ENCODE data around the gene ULBP2.
"Not testable (repeated sequence)": the region's sequence is repeated elsewhere in the genome, so short reads cannot be mapped to it uniquely, and the experiment has no call there.

The ULBP2 gene

DNA sequence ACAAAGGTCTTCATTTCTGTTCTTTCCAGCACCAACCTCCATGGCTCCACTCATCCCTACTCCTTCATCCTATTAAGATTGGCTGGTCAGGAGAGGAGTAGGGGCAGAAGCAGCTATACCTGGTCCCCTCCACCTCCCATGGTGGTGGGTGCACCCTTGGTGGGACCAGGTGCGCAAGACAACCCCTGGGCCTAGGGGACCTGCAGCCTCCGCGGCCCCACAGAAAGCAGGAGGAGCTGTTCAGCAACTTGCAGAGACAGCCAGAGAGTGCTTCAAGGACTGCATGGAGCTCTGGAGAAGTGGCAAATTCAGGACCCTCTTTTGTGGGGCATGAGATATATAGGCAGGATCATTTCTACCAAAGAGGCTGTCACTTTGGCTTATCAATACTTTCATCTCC, 9.8 kb downstream of the ULBP2 start:
- H3K27me3 ChIP-seq (ENCODE audit: low read depth, low read length) = peaks cover 45% of the 10 kb centered on the region
- H4K20me1 ChIP-seq (ENCODE audit: insufficient read depth, low read length) = no peaks in the 10 kb centered on the region
- H3K4me1 ChIP-seq (ENCODE audit: low read length) = no peaks in the 10 kb centered on the region
- no peak overlapping the region for H3K4me2 ChIP-seq (ENCODE audit: low read length)
- H3K27ac ChIP-seq (ENCODE audit: low read length) = no peak overlapping the region
- no peak overlapping the region for H2AFZ ChIP-seq (ENCODE audit: low read depth, low read length)
- H3K9ac ChIP-seq (ENCODE audit: low read length) = no peak overlapping the region
- H3K9me3 ChIP-seq (ENCODE audit: insufficient read depth, low read length) = no peaks in the 10 kb centered on the region
- TF ChIP-seq EZH2phosphoT487 (IDR thresholded peaks at IDR 0.05; ENCODE audit: low read depth) = no peak
- TF ChIP-seq, protein P1, sequence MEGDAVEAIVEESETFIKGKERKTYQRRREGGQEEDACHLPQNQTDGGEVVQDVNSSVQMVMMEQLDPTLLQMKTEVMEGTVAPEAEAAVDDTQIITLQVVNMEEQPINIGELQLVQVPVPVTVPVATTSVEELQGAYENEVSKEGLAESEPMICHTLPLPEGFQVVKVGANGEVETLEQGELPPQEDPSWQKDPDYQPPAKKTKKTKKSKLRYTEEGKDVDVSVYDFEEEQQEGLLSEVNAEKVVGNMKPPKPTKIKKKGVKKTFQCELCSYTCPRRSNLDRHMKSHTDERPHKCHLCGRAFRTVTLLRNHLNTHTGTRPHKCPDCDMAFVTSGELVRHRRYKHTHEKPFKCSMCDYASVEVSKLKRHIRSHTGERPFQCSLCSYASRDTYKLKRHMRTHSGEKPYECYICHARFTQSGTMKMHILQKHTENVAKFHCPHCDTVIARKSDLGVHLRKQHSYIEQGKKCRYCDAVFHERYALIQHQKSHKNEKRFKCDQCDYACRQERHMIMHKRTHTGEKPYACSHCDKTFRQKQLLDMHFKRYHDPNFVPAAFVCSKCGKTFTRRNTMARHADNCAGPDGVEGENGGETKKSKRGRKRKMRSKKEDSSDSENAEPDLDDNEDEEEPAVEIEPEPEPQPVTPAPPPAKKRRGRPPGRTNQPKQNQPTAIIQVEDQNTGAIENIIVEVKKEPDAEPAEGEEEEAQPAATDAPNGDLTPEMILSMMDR (IDR thresholded peaks at IDR 0.05; ENCODE audit: low read depth, low read length) = no peak
- no peaks in the 10 kb centered on the region for H3K36me3 ChIP-seq (replicated peaks; ENCODE audit: low read depth, low read length)
- H3K79me2 ChIP-seq (ENCODE audit: low read length) = no peaks in the 10 kb centered on the region
- no peak overlapping the region for H3K4me3 ChIP-seq (ENCODE audit: low read length)

DNA sequence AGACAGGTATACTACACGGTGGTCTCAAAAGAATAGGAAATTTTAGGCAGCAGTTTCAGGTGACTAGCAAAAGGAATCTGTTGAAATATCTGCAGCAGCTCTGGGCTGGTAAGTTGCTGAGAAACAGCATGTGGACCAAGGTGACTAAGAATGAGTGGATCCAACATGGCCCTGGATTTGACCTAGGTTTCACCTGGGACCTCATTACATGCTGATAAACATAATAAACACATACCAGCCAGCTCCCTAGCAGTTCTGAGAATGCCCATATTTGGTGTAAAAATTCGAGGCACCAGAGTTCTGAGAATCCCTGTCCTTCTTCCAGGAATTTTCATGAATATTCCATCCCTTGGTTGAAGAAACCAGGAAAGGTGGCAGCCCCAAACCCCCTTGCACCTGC, 11.6 kb downstream of the ULBP2 start:
- H3K9me3 ChIP-seq (ENCODE audit: insufficient read depth, low read length); H4K20me1 ChIP-seq (ENCODE audit: insufficient read depth, low read length); H3K4me1 ChIP-seq (ENCODE audit: low read length); H3K4me3 ChIP-seq (ENCODE audit: low read length); H3K36me3 ChIP-seq (replicated peaks; ENCODE audit: low read depth, low read length); H3K27ac ChIP-seq (ENCODE audit: low read length); H3K4me2 ChIP-seq (ENCODE audit: low read length); H2AFZ ChIP-seq (ENCODE audit: low read depth, low read length); H3K79me2 ChIP-seq (ENCODE audit: low read length); H3K9ac ChIP-seq (ENCODE audit: low read length): not testable (repeated sequence)
- peaks cover 48% of the 10 kb centered on the region for H3K27me3 ChIP-seq (ENCODE audit: low read depth, low read length)

DNA sequence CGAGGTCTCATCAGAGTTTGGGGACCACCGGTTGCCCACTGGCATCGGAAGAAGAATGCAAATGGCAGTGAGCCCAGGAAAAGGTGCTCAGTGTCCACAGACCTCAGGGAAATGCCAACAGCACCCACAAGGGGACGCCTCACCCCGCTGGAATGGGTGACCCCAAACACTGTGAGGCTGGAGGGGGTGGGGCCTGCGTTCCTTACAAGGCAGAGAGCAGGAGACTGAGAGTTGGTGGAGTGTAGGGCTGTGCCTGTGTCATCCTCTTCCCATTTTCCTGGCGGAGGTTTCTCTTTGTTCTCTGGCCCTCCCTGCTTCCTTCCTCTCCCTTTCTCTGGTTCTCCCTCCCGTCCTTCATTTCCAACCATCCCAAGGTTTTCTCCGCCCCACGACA, 12.1 kb downstream of the ULBP2 start:
- peaks cover 48% of the 10 kb centered on the region for H3K27me3 ChIP-seq (ENCODE audit: low read depth, low read length)
- H3K4me2 ChIP-seq (ENCODE audit: low read length); H3K36me3 ChIP-seq (replicated peaks; ENCODE audit: low read depth, low read length): not testable (repeated sequence)

DNA sequence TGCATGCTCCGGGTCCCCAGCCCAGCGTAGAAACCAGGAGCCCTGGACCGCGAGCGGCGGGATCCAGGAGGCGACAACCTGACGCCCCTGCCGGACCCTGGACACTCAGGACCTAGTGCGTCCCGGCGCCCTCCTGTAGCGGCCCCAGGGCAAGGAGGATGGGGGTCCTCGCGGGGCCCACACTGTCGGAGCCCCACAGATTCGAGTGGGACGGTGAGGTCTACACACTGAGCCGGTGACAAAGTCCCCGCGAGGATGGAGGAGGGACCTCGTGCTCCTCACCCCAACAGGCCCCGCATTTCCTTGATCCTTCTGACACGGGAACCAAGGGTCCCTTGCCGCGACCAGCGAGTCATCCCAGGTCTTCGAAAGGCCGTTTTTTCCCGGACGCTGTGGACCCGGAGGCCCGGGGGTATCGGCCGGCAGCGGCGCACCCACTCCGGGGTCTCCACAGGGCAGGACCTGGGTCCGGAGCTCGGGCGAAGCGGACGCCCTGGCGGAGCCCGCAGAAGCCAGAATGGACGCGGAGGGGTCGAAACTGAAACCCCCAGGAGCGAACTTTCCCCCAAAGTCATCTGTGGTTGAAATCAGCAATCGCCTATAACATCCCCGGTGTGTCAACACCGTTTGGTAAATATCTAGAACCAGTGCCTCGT, 12.6 kb downstream of the ULBP2 start:
- H2AFZ ChIP-seq (ENCODE audit: low read depth, low read length); H3K4me2 ChIP-seq (ENCODE audit: low read length); H3K9me3 ChIP-seq (ENCODE audit: insufficient read depth, low read length); H3K79me2 ChIP-seq (ENCODE audit: low read length); H3K36me3 ChIP-seq (replicated peaks; ENCODE audit: low read depth, low read length); H3K4me3 ChIP-seq (ENCODE audit: low read length); H3K9ac ChIP-seq (ENCODE audit: low read length); H3K27ac ChIP-seq (ENCODE audit: low read length); H3K4me1 ChIP-seq (ENCODE audit: low read length); H4K20me1 ChIP-seq (ENCODE audit: insufficient read depth, low read length): not testable (repeated sequence)
- peaks cover 49% of the 10 kb centered on the region for H3K27me3 ChIP-seq (ENCODE audit: low read depth, low read length)

More for the DNA sequence above, 12.1 kb downstream of the ULBP2 start:
- not testable (repeated sequence) for H3K4me1 ChIP-seq (ENCODE audit: low read length); H3K9ac ChIP-seq (ENCODE audit: low read length); H2AFZ ChIP-seq (ENCODE audit: low read depth, low read length); H4K20me1 ChIP-seq (ENCODE audit: insufficient read depth, low read length); H3K27ac ChIP-seq (ENCODE audit: low read length); H3K9me3 ChIP-seq (ENCODE audit: insufficient read depth, low read length); H3K4me3 ChIP-seq (ENCODE audit: low read length); H3K79me2 ChIP-seq (ENCODE audit: low read length)

DNA sequence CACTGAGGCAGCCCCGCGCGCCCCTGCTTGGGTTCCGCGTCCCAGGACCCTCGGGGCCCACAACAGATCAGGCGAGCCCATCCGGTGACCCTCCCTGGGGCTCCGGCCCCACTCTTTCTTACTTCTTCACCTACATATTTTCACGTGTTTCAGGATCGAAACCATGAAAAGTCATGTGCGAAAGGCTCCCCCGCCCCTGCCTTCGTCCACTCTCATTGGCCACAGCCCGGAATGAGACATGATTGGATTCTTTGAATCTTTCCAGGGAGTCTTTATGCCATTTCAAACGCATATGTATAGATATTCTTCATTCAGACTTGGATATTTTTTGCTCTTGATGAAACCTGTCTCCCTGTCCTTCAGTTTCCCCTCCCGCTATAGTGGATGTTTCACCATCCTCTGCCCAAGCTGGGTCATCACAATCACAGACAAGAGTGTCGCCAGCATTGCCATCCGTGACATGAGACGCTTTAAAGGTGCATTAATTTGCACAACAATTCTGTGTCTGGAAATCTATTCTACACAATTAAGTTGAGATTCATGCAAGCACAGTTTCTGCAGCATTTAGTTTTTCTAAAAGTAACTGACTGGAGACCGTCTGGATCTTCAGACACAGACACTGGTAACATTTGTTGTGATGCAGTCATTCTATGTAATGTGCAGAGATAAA, 13.3 kb downstream of the ULBP2 start:
- not testable (repeated sequence) for H4K20me1 ChIP-seq (ENCODE audit: insufficient read depth, low read length)
- H3K27me3 ChIP-seq (ENCODE audit: low read depth, low read length) = peaks cover 46% of the 10 kb centered on the region

DNA sequence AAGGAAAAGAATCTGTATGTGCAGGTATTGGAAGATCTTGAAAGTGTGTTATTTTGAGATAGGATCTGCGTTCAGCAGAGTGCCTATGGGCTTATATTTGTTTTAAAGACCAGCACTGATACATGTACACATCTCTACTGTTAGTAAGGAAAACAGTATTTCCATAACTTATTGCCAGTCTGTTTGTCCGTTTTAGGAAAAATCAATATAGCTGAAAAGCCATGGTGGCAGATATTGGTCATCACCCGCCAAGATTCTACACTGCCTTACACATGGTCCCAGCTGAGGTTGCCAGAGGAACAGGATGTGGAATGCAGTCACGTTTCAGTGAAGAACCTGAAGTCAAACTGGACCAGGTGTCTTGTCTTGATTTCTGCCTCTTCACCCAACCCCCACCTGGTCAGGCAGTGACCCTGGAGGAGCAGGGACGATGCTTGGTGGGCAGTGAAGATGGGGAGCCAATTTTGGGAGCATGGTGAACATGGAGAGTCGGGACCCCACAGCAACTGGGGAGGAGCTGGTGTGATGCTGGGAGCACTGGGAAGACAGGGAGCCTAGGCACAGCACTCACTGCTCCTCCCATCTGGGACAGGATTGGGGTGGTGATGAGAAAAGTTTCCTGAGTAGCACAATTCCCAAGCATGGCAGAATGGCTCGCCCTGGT, 14.0 kb downstream of the ULBP2 start:
- not testable (repeated sequence) for H3K9ac ChIP-seq (ENCODE audit: low read length); H3K27ac ChIP-seq (ENCODE audit: low read length); H3K4me2 ChIP-seq (ENCODE audit: low read length); H3K4me1 ChIP-seq (ENCODE audit: low read length); H3K79me2 ChIP-seq (ENCODE audit: low read length); H3K4me3 ChIP-seq (ENCODE audit: low read length); H3K9me3 ChIP-seq (ENCODE audit: insufficient read depth, low read length); H4K20me1 ChIP-seq (ENCODE audit: insufficient read depth, low read length); H3K36me3 ChIP-seq (replicated peaks; ENCODE audit: low read depth, low read length); H2AFZ ChIP-seq (ENCODE audit: low read depth, low read length)
- peaks cover 46% of the 10 kb centered on the region for H3K27me3 ChIP-seq (ENCODE audit: low read depth, low read length)

More for the DNA sequence above, 13.3 kb downstream of the ULBP2 start:
- not testable (repeated sequence) for H3K4me2 ChIP-seq (ENCODE audit: low read length); H3K9ac ChIP-seq (ENCODE audit: low read length); H3K4me3 ChIP-seq (ENCODE audit: low read length); H3K4me1 ChIP-seq (ENCODE audit: low read length); H2AFZ ChIP-seq (ENCODE audit: low read depth, low read length); H3K79me2 ChIP-seq (ENCODE audit: low read length); H3K36me3 ChIP-seq (replicated peaks; ENCODE audit: low read depth, low read length); H3K27ac ChIP-seq (ENCODE audit: low read length); H3K9me3 ChIP-seq (ENCODE audit: insufficient read depth, low read length)

DNA sequence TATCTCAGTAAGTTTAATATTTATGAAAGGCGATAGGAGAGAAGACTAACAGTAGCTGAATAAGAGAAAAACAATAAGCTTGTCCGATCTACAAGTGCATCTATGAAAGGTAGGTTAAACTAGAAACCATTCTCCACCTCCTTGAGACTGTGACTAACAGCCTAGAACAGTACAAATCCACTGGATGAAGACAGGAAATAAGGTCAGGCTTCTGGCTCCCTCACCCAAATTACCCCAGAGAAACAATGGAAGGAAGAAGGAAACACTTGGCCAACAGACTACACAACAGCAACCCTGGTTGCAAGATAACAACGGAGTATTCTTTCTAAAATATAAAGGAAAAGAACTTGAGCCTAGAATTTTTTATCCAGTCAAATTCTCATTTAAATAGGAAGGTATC, 16.3 kb downstream of the ULBP2 start:
- H3K4me3 ChIP-seq (ENCODE audit: low read length); H2AFZ ChIP-seq (ENCODE audit: low read depth, low read length); H3K4me2 ChIP-seq (ENCODE audit: low read length); H3K36me3 ChIP-seq (replicated peaks; ENCODE audit: low read depth, low read length); H4K20me1 ChIP-seq (ENCODE audit: insufficient read depth, low read length); H3K79me2 ChIP-seq (ENCODE audit: low read length); H3K27ac ChIP-seq (ENCODE audit: low read length); H3K9ac ChIP-seq (ENCODE audit: low read length); H3K9me3 ChIP-seq (ENCODE audit: insufficient read depth, low read length); H3K4me1 ChIP-seq (ENCODE audit: low read length): not testable (repeated sequence)
- H3K27me3 ChIP-seq (ENCODE audit: low read depth, low read length) = peaks cover 24% of the 10 kb centered on the region

DNA sequence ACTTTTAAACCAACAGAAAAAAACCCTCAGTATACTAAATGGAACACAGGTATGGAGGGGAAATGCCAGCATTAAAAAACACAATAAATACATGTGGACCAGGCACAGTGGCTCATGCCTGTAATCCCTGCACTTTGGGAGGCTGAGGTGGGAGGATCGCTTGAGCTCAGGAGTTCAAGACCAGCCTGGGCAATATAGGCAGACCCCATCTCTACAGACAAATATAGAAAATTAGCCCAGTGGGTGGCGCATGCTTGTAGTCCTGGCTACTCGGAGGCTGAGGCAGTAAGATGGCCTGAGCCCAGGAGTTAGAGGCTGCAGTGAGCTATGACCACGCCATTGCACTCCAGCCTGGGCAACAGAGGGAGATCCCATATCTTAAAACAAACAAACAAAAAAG, 18.0 kb downstream of the ULBP2 start:
- not testable (repeated sequence) for H3K4me2 ChIP-seq (ENCODE audit: low read length); H3K79me2 ChIP-seq (ENCODE audit: low read length); H3K4me3 ChIP-seq (ENCODE audit: low read length); H3K27ac ChIP-seq (ENCODE audit: low read length); H4K20me1 ChIP-seq (ENCODE audit: insufficient read depth, low read length); H3K4me1 ChIP-seq (ENCODE audit: low read length); H3K9me3 ChIP-seq (ENCODE audit: insufficient read depth, low read length); H2AFZ ChIP-seq (ENCODE audit: low read depth, low read length); H3K9ac ChIP-seq (ENCODE audit: low read length); H3K36me3 ChIP-seq (replicated peaks; ENCODE audit: low read depth, low read length)
- peaks cover 24% of the 10 kb centered on the region for H3K27me3 ChIP-seq (ENCODE audit: low read depth, low read length)

All from OCI-LY3 (cell line).